ENCODE measurements around the gene CRY2.
"Not testable (repeated sequence)": the region's sequence is repeated elsewhere in the genome, so short reads cannot be mapped to it uniquely, and the experiment has no call there.

The CRY2 gene

DNA sequence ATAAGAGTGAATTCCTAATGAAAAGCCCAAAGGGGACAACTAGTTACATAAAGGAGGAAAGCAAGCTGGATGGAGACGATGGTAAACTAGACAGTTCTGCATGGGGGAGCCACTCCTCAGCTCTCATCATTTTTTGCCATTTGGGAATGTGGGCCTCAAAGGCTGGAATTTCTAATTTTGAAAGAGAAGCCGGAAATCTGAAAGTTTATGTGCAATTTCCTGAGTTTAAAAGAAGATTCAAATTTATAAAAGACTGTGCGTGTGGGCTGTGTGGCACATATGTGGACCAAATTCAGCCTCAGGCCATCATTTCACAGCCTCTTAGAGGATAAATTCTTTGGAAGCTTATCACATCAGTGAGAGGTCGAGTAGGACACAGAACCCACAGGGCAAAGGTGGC lies 18.3 kb upstream of the CRY2 start:
- no peak overlapping the region for H3K27ac ChIP-seq (ENCODE audit: insufficient read depth, low read length, poor library complexity, severe bottlenecking)
- H3K27me3 ChIP-seq (replicated peaks; ENCODE audit: control insufficient read depth, insufficient read depth, low read length, poor library complexity, severe bottlenecking): no peaks in the 10 kb centered on the region
- H3K36me3 ChIP-seq (ENCODE audit: control insufficient read depth, insufficient read depth, low read length): no peaks in the 10 kb centered on the region
- DNase-seq: no peak
- no peaks in the 10 kb centered on the region for H3K9me3 ChIP-seq (ENCODE audit: control insufficient read depth, low read length)
- peaks cover under 1% of the 10 kb centered on the region for H3K4me1 ChIP-seq (ENCODE audit: control insufficient read depth, insufficient read depth, low read length, poor library complexity, severe bottlenecking)
- H3K4me3 ChIP-seq (ENCODE audit: insufficient read depth, low read depth, low read length, poor library complexity, severe bottlenecking): no peak overlapping the region

GRCh38 chr11:45830596-45830995 lies 16.7 kb upstream of the CRY2 start:
- Histone ChIP-seq H3K27me3 (replicated peaks; ENCODE audit: control insufficient read depth, insufficient read depth, low read length, poor library complexity, severe bottlenecking) (no peaks in the 10 kb centered on the region), H3K27ac (ENCODE audit: insufficient read depth, low read length, poor library complexity, severe bottlenecking) (no peak overlapping the region), H3K4me1 (ENCODE audit: control insufficient read depth, insufficient read depth, low read length, poor library complexity, severe bottlenecking) (peaks cover 7% of the 10 kb centered on the region), H3K36me3 (ENCODE audit: control insufficient read depth, insufficient read depth, low read length) (no peaks in the 10 kb centered on the region), H3K9me3 (ENCODE audit: control insufficient read depth, low read length) (no peaks in the 10 kb centered on the region), H3K4me3 (ENCODE audit: insufficient read depth, low read depth, low read length, poor library complexity, severe bottlenecking) (no peak overlapping the region)
- no peak for DNase-seq

DNA sequence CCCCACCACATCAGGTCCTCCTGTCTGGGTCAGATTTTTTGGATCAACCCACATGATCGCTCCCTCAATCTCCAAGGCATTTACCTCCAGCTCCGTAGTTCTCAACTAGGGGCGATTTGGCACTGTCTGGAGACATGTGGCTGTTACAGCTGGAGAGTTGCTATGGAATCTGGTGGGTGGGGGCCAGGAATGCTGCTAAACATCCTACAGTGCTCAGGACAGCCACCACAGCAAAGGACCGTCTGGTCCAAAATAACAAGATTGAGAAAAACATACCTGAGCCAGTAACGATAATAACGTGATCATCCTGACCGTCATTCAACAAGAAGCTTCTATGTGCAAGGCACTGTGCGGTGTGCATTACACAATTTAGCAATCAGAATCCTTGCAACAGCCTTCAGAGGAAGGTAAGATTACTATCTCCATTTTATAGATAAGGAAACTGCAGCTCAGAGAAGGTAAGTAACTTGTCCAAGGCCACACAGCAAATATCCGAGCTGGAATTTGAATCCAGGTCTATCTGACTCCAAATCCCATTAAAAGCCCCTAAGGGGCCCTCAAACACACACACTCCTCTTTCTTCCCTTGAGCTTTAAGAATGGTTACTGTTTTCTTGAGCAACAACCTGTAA lies 14.3 kb upstream of the CRY2 start:
- Histone ChIP-seq H3K27me3 (replicated peaks; ENCODE audit: control insufficient read depth, insufficient read depth, low read length, poor library complexity, severe bottlenecking) (no peaks in the 10 kb centered on the region), H3K4me1 (ENCODE audit: control insufficient read depth, insufficient read depth, low read length, poor library complexity, severe bottlenecking) (peaks cover 7% of the 10 kb centered on the region), H3K27ac (ENCODE audit: insufficient read depth, low read length, poor library complexity, severe bottlenecking) (no peak overlapping the region), H3K9me3 (ENCODE audit: control insufficient read depth, low read length) (no peaks in the 10 kb centered on the region), H3K4me3 (ENCODE audit: insufficient read depth, low read depth, low read length, poor library complexity, severe bottlenecking) (no peak overlapping the region), H3K36me3 (ENCODE audit: control insufficient read depth, insufficient read depth, low read length) (no peaks in the 10 kb centered on the region)
- no peak for DNase-seq

GRCh38 chr11:45833761-45834160 lies 13.5 kb upstream of the CRY2 start:
- Histone ChIP-seq H3K36me3 (ENCODE audit: control insufficient read depth, insufficient read depth, low read length) (no peaks in the 10 kb centered on the region), H3K4me3 (ENCODE audit: insufficient read depth, low read depth, low read length, poor library complexity, severe bottlenecking) (no peak overlapping the region), H3K4me1 (ENCODE audit: control insufficient read depth, insufficient read depth, low read length, poor library complexity, severe bottlenecking) (peaks cover 7% of the 10 kb centered on the region), H3K27me3 (replicated peaks; ENCODE audit: control insufficient read depth, insufficient read depth, low read length, poor library complexity, severe bottlenecking) (no peaks in the 10 kb centered on the region), H3K9me3 (ENCODE audit: control insufficient read depth, low read length) (no peaks in the 10 kb centered on the region), H3K27ac (ENCODE audit: insufficient read depth, low read length, poor library complexity, severe bottlenecking) (no peak overlapping the region)
- no peak for DNase-seq

DNA sequence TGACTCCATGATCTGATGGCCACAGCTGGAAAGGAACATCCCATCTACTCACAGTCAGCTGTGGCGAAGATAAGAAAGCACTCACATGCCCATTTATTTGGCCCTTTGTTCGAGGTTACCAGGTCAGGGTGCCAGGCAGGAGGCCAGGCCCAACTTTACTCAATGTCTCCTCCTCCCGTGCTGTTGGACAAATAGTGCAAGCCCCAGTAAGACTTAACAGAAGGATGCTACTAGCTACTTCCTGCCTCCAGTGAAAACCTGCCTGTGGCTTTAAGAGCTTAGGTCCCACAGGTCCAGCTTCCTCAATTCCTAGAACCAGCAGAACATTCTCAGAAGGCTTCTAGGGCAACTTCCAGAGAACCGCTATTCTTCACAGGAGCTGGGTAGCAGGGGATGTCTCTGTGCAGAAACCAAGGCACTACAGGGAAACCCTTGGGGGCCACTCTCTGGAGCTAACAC lies 12.9 kb upstream of the CRY2 start:
- H3K27me3 ChIP-seq (replicated peaks; ENCODE audit: control insufficient read depth, insufficient read depth, low read length, poor library complexity, severe bottlenecking): no peaks in the 10 kb centered on the region
- DNase-seq: no peak
- peak overlapping the region; percentile 13 for H3K27ac ChIP-seq (ENCODE audit: insufficient read depth, low read length, poor library complexity, severe bottlenecking)
- H3K36me3 ChIP-seq (ENCODE audit: control insufficient read depth, insufficient read depth, low read length): no peaks in the 10 kb centered on the region
- H3K4me3 ChIP-seq (ENCODE audit: insufficient read depth, low read depth, low read length, poor library complexity, severe bottlenecking): no peak overlapping the region
- H3K9me3 ChIP-seq (ENCODE audit: control insufficient read depth, low read length): no peaks in the 10 kb centered on the region
- H3K4me1 ChIP-seq (ENCODE audit: control insufficient read depth, insufficient read depth, low read length, poor library complexity, severe bottlenecking): peaks cover 7% of the 10 kb centered on the region

DNA sequence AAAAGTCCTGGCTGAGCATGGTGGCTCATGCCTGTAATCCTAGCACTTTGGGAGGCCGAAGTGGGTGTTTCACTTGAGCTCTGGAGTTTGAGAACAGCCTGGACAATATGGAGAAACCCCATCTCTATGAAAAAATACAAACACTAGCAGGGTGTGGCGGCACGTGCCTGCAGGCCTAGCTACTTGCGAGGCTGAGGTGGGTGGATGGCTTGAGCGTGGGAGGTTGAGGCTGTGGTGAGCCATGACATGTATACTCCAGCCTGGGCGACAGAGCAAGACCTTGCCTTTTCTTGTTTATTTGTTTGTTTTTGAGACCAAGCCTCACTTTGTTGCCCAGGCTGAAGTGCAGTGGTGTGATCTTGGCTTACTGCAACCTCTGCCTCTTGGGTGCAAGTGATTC lies 8.1 kb upstream of the CRY2 start:
- Histone ChIP-seq H3K36me3 (ENCODE audit: control insufficient read depth, insufficient read depth, low read length) (no peaks in the 10 kb centered on the region), H3K4me3 (ENCODE audit: insufficient read depth, low read depth, low read length, poor library complexity, severe bottlenecking) (no peak overlapping the region), H3K9me3 (ENCODE audit: control insufficient read depth, low read length) (no peaks in the 10 kb centered on the region), H3K4me1 (ENCODE audit: control insufficient read depth, insufficient read depth, low read length, poor library complexity, severe bottlenecking) (peaks cover 9% of the 10 kb centered on the region), H3K27ac (ENCODE audit: insufficient read depth, low read length, poor library complexity, severe bottlenecking) (no peak overlapping the region), H3K27me3 (replicated peaks; ENCODE audit: control insufficient read depth, insufficient read depth, low read length, poor library complexity, severe bottlenecking) (no peaks in the 10 kb centered on the region)
- DNase-seq: no peak

GRCh38 chr11:45840251-45840650 lies 7.0 kb upstream of the CRY2 start:
- not testable (repeated sequence) for H3K27me3 ChIP-seq (replicated peaks; ENCODE audit: control insufficient read depth, insufficient read depth, low read length, poor library complexity, severe bottlenecking); DNase-seq; H3K4me3 ChIP-seq (ENCODE audit: insufficient read depth, low read depth, low read length, poor library complexity, severe bottlenecking); H3K4me1 ChIP-seq (ENCODE audit: control insufficient read depth, insufficient read depth, low read length, poor library complexity, severe bottlenecking); H3K9me3 ChIP-seq (ENCODE audit: control insufficient read depth, low read length); H3K36me3 ChIP-seq (ENCODE audit: control insufficient read depth, insufficient read depth, low read length); H3K27ac ChIP-seq (ENCODE audit: insufficient read depth, low read length, poor library complexity, severe bottlenecking)

- H3K4me3 ChIP-seq (ENCODE audit: insufficient read depth, low read depth, low read length, poor library complexity, severe bottlenecking): no peak overlapping the region
- no peaks in the 10 kb centered on the region for H3K9me3 ChIP-seq (ENCODE audit: control insufficient read depth, low read length)
- H3K4me1 ChIP-seq (ENCODE audit: control insufficient read depth, insufficient read depth, low read length, poor library complexity, severe bottlenecking): peaks cover 17% of the 10 kb centered on the region
- DNase-seq: peak; percentile 86 to 87 (median 86)
- H3K27me3 ChIP-seq (replicated peaks; ENCODE audit: control insufficient read depth, insufficient read depth, low read length, poor library complexity, severe bottlenecking): no peaks in the 10 kb centered on the region
- peak overlapping the region; percentile 72 for H3K27ac ChIP-seq (ENCODE audit: insufficient read depth, low read length, poor library complexity, severe bottlenecking)
- H3K36me3 ChIP-seq (ENCODE audit: control insufficient read depth, insufficient read depth, low read length): no peaks in the 10 kb centered on the region
Observed at GRCh38 chr11:45843158-45843924, 3.9 kb upstream of the CRY2 start.

DNA sequence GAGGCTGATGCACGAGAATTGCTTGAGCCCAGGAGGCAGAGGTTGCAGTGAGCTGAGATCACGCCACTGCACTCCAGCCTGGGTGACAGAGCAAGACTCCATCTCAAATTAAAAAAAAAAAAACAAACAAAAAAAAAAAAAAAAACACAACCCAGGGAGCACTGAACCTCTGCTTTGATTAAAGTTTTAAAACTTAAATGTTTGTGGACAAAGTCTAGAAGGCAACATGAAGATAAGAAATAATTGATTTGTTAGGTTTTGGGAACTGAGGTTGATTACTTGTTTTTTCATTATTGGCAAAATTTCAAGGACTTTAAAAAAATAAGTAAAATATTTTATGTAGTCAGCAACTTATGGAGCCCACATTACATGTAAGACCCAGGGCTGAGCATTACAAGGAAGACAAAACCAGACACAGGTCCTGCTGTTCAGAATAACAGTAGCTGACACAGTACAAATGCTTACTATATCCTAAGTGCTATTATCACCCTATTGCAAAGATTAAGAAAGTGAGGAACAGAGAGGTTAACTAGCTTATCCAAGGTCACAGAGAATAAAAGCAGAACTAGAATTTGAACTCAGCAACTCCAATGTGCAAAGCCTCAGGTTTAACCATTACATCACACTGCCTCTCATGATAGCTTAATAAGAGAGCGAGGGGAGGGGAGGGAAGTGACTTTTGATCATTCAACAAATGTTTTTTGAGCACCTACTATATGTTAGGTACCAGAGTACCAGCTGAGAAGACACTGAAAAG lies 2.3 kb upstream of the CRY2 start:
- H3K4me1 ChIP-seq (ENCODE audit: control insufficient read depth, insufficient read depth, low read length, poor library complexity, severe bottlenecking): peaks cover 23% of the 10 kb centered on the region
- H3K27ac ChIP-seq (ENCODE audit: insufficient read depth, low read length, poor library complexity, severe bottlenecking): no peak overlapping the region
- H3K27me3 ChIP-seq (replicated peaks; ENCODE audit: control insufficient read depth, insufficient read depth, low read length, poor library complexity, severe bottlenecking): no peaks in the 10 kb centered on the region
- H3K4me3 ChIP-seq (ENCODE audit: insufficient read depth, low read depth, low read length, poor library complexity, severe bottlenecking): no peak overlapping the region
- H3K9me3 ChIP-seq (ENCODE audit: control insufficient read depth, low read length): no peaks in the 10 kb centered on the region
- DNase-seq: no peak
- H3K36me3 ChIP-seq (ENCODE audit: control insufficient read depth, insufficient read depth, low read length): no peaks in the 10 kb centered on the region

GRCh38 chr11:45846174-45846675 lies 1.1 kb upstream of the CRY2 start:
- Histone ChIP-seq H3K4me1 (ENCODE audit: control insufficient read depth, insufficient read depth, low read length, poor library complexity, severe bottlenecking) (peaks cover 28% of the 10 kb centered on the region), H3K9me3 (ENCODE audit: control insufficient read depth, low read length) (no peaks in the 10 kb centered on the region), H3K36me3 (ENCODE audit: control insufficient read depth, insufficient read depth, low read length) (peaks cover 4% of the 10 kb centered on the region), H3K27ac (ENCODE audit: insufficient read depth, low read length, poor library complexity, severe bottlenecking) (peak overlapping the region; percentile 95), H3K27me3 (replicated peaks; ENCODE audit: control insufficient read depth, insufficient read depth, low read length, poor library complexity, severe bottlenecking) (no peaks in the 10 kb centered on the region), H3K4me3 (ENCODE audit: insufficient read depth, low read depth, low read length, poor library complexity, severe bottlenecking) (peak overlapping the region; percentile 93)
- no peak for DNase-seq

Data from effector memory CD4-positive, alpha-beta T cell (primary cell).